Mesangial cell (primary cell): Measurements from ENCODE around the gene NUTM2G. TPM values are rescaled to one million over a fixed set of nuclear protein-coding genes. Genes with fewer than 3 reads are reported as not detected.

Experiments used
- total RNA-seq: library from RNA; depleted of rRNA; stranded (reverse); fragments of >200 nt; gene quantifications from 2 replicates; pipeline ENCODE4 v1.2.3, GENCODE V29; 2015

Gene NUTM2G, protein sequence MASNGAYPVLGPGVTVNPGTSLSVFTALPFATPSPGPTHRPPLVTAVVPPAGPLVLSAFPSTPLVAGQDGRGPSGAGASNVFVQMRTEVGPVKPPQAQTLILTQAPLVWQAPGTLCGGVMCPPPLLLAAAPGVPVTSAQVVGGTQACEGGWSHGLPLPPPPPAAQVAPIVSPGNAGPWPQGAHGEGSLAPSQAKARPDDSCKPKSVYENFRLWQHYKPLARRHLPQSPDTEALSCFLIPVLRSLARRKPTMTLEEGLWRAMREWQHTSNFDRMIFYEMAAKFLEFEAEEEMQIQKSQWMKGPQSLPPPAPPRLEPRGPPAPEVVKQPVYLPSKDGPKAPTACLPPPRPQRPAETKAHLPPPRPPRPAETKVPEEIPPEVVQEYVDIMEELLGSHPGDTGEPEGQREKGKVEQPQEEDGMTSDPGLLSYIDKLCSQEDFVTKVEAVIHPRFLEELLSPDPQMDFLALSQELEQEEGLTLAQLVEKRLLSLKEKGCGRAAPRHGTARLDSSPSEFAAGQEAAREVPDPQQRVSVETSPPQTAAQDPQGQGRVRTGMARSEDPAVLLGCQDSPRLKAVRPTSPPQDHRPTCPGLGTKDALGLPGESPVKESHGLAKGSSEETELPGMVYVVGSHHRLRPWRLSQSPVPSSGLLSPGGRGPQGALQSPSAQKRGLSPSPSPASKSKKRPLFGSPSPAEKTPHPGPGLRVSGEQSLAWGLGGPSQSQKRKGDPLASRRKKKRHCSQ
- not detected in 2 replicates for total RNA-seq

GRCh38 chr9:96928543-96928942 lies at the start of gene NUTM2G:
Gene NUTM2G (plus strand): TSS chr9:96928843. CDS start chr9:96929025, 182 bp downstream.

Other genes starting within 250 kb of the NUTM2G start
- gene ZNF510, start 150.8 kb upstream of the NUTM2G start, total RNA-seq, result 4.4 and 7.1 TPM in 2 replicates
- 1.3 and 3.2 TPM in 2 replicates for gene ZNF782, start 74.3 kb upstream of the NUTM2G start, total RNA-seq
- 3.7 and 12.5 TPM in 2 replicates for gene CTSV, start 110.3 kb downstream of the NUTM2G start, total RNA-seq